Stimulated activated CD4-positive, alpha-beta T cell treated with anti-CD3 and anti-CD28 coated beads, Interleukin-2, amount 100 ng/mL, for 4 hours (primary cell): ENCODE data around the gene TRMT44.

ENCODE experiments used
- DNase-seq: peaks from one replicate; pipeline ENCODE4 v3.0.0-alpha.2; 2020; ENCODE audit warnings: low read depth

The TRMT44 gene, protein sequence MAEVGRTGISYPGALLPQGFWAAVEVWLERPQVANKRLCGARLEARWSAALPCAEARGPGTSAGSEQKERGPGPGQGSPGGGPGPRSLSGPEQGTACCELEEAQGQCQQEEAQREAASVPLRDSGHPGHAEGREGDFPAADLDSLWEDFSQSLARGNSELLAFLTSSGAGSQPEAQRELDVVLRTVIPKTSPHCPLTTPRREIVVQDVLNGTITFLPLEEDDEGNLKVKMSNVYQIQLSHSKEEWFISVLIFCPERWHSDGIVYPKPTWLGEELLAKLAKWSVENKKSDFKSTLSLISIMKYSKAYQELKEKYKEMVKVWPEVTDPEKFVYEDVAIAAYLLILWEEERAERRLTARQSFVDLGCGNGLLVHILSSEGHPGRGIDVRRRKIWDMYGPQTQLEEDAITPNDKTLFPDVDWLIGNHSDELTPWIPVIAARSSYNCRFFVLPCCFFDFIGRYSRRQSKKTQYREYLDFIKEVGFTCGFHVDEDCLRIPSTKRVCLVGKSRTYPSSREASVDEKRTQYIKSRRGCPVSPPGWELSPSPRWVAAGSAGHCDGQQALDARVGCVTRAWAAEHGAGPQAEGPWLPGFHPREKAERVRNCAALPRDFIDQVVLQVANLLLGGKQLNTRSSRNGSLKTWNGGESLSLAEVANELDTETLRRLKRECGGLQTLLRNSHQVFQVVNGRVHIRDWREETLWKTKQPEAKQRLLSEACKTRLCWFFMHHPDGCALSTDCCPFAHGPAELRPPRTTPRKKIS

DNA sequence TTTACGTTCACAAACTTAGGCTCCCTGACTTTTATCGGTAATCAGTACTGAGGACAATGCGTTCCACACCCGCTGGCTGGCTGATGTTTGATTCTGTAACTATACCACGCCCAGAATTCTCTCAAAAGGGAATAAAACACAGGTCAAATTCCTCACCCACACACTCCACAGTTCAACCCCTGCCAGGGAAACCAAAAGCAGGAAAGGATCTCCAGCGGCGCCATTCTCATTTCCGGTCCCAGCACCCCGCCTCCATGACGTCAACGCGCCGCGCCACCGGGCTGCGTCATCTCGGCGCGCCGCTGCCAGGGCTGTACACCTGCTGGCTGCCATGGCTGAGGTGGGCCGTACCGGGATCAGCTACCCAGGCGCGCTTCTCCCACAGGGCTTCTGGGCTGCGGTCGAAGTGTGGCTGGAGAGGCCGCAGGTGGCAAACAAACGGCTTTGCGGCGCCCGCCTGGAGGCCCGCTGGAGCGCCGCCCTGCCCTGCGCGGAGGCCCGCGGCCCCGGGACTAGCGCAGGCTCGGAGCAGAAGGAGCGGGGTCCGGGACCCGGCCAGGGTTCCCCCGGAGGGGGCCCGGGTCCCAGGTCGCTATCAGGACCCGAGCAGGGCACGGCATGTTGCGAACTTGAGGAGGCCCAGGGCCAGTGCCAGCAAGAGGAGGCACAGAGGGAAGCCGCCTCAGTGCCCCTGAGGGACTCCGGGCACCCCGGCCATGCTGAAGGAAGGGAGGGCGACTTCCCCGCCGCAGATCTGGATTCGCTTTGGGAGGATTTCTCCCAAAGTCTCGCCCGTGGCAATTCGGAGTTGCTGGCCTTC is at the start of gene TRMT44, which contains the start of gene ACOX3:
TSS of gene TRMT44 (plus strand) at position 286 of the 820 bp plus-strand sequence. CDS start at position 332, 46 bp downstream.
TSS of gene ACOX3 (minus strand) at position 232 of the 820 bp plus-strand sequence. CDS start 24,202 bp downstream, outside the sequence.
- DNase-seq = peak; percentile 92

DNA sequence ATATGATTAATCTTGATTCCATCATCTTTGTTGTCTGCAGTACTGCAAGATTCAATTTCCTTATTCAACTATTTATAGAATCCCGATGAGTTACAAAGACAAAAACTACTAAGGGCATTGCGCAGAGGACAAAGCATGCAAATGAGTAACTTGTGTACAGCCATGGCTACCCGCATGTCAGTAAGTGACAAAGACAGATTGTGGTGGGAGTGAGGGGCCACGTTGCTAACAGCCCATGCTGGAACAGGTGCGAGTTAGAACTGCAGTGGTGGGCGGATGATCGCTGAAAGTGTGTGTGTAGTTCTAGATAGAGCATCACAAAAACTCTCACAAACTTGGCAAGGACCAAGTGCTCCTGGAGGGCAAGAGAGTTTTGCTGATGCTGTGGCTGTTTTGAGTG is 49.5 kb upstream of the TRMT44 start:
- DNase-seq = no peak

DNA sequence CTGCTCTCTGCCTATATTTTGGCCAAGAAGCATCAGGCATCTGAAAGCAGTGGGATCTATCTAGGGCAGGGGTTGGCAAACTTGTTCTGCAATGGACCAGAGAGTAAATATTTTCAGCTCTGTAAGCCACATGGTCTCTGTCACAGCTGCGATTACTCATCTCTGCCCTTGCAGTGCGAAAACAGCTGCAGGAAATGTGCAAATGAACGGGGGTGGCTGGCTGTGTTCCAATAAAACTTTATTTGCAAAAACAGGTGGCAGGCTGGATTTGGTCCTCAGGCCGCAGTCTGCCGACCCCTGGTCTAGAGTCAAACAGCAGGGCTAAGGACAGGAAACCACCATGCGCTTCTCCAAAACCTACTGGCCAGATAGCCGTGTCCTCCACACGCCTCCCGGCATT is 48.6 kb upstream of the TRMT44 start:
- no peak for DNase-seq

DNA sequence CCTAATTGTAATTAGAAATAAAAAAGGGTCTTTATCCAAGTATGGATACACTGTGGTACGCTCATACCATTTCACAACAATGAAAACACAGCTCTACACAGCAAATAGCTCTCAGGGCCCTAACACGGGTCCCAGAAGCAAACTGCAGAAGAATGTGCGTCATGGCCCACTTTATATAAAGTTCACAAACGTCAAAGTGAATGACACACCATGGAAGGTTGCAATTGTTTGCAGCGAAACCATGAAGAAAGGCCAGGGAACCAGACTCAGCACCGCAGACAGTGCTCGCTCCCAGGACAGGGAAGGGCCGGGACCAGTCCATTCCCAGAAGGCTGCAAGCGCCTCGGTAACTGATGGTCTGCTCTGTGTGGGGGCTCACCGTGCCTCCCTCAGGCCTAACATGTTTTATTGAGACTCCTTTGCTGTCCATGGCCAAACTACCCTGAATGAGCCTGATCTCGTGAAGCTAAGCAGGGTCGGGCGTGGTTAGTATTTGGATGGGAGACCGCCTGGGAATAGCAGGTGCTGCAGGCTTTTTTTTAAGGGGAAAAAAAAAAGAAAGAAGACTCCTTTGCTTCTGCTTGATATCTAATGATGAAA is 47.9 kb upstream of the TRMT44 start:
- DNase-seq = no peak

DNA sequence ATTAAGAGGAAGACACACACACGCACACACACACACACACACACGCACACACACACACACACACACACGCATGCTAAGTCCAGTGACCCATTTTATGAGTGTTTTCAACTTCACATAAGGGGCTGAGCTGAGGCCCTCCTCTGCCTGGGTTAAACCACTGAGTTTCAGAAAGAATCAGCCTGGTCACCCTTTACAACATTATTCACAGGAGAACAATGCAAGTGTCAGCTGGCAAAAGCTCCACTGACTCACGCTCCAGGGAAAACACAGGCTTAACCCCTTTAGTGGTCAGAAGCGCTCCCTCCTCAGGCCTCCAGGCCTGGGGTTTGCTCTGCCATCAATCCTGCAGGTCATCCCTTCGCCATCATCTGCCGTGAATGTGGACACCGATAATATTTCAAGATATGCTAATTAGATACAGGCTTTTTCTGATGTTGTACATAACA is 47.0 kb upstream of the TRMT44 start:
- no peak for DNase-seq

DNA sequence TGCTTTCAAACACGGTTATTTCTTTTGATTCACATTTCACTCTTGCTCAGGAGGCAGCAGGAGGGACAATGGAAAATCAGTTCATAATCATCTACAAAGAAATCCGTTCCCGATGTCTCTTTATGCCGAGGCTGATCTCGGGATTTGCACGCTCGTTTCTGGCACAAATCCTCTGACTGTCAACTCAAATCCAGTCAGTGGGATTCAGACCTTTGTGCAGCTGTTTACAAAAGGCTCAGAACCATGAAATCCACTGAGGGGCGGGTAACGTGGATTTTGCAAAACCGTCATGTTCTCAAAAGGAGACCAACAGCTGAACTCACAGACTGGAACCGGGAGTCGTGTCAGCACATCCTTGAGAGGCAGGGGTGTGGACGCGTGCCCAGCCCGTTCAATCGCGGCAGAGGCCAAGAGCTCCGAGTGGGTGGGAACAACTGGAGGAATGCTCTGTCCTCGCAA is 46.5 kb upstream of the TRMT44 start:
- no peak for DNase-seq

DNA sequence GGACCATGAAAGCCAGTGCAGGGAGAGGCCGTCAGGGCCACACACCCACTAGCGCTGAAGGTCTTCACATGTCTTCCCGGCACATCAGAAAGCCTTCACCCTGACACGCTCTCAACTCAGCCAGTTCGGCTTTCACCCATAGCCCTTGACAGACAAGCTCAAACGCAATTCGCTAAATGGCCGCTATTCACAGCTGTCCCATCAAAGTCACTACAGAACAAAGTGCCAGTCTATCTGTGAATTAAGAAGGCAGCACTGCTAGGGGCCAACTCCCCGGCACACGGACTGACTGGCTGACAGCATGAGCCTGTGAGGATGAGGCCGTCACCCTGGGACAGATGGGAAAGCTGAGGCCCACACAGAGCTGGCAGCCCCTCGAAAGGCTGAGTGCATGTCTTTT is 45.8 kb upstream of the TRMT44 start:
- no peak for DNase-seq

DNA sequence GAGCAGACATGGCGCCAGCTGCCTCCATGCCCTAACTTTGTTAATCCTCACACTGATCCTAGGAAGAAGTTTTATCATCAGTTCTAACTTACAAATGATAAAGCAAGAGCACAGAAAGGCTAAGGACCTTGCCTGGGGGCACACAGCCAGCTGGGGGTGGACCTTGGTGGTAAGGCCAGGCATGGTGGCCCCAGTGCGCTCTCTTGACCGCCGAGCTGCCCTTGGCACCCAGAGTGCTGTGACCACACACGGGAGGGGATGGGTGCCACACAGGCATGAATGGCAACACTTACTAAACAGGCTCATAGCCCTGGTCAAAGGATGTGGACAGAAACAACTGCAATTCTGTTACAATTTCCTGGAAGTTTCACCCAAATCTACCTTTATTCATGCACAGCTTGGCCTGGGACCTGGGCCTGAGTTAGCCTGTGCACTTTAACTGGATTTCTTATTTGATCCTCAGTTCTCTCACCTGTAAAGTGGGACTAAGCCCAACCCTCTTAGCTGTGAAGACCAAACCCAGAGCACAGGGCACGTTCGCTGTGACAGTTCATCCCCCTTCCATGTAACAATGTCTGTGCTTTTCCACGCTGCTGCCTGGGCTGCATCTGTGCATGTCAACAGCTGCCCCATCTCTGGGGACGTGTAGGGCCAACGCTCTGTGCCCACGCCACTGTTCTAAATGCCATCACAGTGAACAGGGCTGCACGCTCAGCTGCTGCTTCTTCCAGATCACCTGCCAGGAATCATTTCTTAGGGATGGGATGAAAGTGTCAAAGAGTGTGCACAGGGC is 44.9 kb upstream of the TRMT44 start:
- DNase-seq = no peak

DNA sequence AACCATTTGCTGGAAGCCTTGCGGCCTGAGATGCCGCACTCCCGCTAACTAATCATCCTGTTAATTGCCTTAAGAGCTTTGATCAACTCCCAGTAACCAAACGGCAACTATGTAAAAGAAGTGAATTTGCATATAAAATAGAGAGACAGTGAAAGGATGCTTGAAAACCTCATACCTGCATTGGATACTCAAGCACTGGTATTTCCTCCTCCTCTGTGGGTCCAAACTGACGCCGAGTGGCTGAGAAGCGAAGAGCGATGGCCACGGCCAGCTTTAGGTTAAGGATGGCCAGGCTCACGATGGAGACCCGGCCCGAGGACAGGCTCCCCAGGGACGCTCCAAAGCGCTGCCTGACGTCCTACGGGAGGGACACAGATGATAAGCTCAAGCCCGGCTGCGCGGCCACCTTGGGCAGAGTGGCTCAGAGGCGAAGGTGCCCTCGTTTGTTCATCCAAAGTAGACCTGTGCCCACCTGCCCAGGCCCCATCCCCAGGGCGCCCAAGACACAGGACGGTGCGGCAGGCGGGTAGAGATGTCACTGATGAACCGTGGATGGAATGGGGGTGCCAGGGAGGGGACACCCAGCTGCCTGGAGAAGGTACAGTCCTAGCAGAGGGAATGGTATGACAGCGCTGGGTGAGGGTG is 43.7 kb upstream of the TRMT44 start:
- DNase-seq = no peak

DNA sequence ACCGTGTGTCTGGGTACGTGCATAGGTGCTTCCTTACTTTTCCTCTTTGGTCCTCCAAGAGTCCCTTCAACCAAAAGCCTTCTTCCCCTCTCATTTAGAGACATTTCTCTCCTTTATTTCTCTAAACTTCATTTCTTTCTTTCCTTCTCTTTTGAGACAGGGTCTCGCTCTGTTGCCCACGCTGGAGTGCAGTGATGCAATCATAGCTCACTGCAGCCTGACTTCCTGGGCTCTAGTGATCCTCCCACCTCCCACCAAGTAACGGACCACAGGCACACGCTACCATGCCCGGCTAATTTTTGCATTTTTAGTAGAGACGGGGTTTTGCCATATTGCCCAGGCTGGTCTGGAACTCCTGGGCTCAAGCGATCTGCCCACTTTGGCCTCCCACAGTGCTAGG is 42.2 kb upstream of the TRMT44 start:
- no peak for DNase-seq

DNA sequence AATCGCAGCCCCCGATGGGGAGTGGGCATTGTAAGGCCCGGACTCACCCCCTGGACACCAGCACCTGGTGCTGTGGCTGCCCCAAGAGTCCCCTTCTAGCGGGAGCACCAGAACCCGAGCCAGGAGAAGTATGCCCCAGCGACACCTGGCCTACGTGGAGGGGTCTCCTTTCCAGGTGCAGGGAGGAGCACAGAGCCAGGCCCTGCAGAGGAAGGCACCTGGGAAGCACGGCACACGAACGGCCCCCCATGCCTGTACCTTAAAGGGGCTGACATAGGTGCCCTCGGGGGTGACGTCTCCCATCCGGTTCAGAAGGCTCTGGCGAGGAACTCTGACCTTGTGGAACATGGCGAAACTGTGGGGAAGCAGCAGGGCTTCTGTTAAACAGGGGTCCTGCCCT is 41.3 kb upstream of the TRMT44 start:
- no peak for DNase-seq

DNA sequence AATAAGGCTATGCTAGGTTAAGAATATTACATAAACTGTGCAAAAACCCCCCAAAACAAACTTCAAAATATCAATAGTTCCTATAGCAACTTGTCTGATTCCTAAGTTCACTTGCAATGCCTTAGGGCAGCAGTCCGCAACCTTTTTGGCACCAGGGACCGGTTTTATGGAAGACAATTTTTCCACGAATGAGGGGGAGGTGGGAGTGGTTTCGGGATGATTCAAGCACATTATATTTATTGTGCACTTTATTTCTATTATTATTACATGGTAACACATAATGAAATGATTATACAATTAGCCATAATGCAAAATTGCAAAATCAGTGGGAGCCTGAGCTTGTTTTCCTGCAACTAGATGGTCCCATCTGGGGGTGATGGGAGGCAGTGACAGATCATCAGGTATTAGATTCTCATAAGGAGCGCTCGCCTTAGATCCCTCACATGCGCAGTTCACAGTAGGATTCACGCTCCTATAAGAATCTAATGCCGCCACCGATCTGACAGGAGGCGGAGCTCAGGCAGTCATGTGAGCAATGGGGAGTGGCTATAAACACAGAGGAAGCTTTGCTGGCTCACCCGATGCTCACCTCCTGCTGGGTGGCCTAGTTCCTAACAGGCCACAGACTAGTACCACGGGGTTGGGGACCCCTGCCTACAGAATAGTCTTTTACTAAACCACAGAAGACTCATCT is 39.8 kb upstream of the TRMT44 start:
- DNase-seq = no peak

DNA sequence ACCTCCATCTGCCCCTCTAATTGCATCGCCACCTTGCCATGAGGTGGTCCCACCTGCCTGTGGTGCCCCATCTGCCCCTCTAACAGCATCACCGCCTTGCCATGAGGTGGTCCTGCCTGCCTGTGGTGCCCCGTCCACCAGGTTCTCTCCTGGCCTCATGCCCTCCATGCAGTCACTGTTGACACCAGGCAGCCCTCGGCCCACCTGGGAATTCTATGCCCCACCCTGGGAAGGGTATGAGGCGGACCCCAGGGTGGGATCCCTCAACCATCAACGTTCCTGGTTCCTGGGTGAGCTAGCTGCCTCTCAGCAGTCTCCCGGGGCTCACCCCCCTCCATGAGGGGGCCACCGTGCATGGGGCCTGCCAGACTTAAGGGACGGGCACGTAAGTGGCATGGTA is 38.9 kb upstream of the TRMT44 start:
- DNase-seq = no peak

DNA sequence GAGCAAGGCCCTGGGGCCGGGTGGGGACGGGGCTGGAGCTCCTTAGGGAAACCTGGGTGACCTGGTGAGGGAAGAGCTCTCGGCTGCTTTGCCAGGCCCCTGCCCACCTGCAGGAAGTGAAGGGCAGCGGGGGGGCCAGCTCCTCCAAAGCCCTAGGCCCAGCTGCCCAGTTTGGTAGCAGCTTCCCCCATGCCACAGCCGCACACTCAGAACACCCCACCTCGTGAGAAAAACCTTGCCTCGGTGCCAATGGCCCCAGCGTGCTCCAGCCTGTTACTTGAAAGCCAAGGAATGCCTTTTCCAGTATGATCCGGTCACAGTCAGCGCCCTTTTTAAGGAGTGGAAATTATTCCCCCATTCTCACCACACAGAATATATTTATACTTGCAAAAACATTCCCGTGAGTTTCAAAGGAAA is 38.4 kb upstream of the TRMT44 start:
- DNase-seq = no peak

DNA sequence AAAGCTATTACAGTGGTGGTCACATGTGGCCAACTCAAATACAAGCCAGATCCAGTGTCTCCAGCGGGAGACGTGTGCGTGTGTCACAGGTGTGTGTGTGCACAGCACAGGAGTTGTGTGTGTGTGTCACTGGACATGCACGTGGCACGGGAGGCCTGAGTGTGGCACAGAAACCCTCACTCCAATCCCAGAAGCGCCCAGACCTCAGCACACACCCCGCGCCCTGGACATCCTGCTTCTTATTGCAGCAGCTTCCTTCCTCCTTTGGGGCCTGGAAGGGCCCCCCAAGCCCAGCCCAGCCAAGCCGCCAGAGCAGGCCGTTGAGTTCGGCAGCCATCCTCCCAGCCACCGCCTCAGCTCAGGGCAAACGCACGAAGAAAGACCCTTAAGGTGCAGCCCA is 37.9 kb upstream of the TRMT44 start:
- DNase-seq = no peak

DNA sequence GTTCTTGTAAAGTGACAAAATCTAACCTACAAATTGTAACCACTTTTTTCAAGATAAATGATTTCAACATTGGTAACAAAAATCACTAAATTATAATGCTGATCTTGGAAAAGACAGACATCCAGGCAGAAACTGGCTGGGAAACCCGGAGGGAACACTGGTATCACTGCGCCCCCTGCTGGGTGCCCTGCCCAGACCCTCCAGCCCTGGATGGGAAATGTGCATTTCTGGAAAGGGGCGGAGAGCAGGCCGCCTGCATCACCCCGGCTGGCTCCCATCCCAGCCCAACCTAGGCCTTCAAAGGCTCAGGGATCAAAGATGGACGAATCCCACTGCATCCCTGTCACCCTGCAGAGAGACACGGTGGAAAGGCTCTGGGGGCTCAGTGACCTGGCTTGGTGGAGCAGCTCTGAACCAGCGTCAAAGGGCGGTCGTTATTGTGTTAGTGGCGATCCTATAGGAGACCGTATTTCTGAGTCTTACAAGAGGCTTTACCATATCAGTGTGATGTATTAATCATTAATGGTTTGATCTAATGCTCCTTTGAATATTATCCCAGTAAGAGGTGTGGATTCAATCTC is 37.3 kb upstream of the TRMT44 start:
- peak; percentile 13 for DNase-seq

DNA sequence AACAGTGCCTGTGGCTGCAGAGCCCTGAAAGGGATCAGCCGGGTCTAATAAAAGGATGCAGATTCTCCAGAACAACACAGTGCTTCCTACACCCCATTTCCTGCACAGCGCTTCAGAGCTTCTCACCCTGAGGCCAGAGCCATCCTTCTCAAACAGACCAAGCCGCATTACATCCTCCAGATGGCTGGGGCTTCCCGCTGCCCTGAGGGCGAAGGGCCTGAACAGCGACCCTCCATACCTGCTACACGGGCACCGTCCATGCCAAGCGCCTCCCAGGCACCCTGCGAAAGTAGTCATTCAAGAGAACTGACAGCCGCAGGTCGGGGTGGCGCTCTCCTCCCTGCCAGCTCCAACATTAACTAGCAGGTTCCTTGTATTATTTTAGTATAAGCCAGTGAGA is 36.6 kb upstream of the TRMT44 start:
- no peak for DNase-seq

DNA sequence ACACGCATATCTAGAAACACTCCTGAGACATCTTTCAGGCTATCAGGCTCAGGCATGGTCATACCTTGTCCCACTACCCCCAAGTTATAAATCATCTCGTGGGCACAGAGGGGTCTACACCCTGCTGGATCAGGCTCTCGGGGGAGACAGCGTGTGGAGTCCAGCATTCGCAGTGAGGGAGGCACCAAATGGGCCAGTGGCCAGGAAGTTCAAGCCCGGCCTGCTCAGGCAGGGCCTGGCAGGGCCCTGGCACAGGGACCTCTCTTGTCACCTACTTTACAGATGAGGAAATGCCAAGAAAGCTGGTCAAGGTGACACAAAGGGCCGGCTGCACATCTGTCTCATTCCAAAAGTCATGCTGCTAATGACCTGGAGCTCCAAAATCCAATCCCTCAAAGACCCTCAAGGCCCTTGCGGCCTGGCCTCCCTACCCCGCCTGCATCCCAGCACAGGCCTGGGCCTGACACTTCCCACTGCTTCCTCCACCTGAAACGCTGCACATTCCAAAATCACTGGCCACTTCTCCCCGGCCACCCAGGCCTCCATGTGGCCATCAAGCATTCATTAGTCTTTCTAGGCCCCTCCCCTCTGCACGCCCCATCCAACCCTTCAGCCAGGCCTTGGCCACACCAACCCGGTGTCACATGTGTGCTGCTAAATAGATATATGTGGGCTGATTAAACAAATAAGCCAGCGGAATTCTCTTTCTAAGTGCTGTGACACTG is 35.6 kb upstream of the TRMT44 start:
- DNase-seq = no peak

DNA sequence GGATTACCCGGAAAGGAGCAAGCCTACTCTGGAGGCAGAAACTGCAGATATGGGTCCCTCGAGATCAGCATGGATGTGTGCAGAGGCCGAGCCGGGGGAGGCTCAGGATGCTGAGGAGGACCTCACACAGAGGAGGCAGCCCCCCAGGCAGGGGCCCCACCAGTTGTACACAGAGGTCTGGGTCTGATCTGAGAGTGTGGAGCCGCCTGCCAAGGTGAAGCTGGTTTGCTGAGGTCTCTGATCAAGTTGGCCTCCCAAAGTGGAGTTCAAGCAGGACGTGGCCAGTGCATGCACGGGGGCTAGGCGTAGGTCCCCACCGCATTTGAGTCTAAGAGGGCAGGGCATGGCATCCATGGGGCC is 35.1 kb upstream of the TRMT44 start:
- no peak for DNase-seq
